Measurements from ENCODE around the gene EIF5. TPM values are rescaled to one million over a fixed set of nuclear protein-coding genes. Genes with fewer than 3 reads are reported as not detected.
A peak's percentile ranks its signal among the peaks of the same experiment; 100 is the strongest.

The EIF5 gene
- total and polyA plus RNA-seq, 2 donors (not counting 3 experiments of a cell fraction or from before 2014, with no cell fraction given) = 175 to 313 TPM

GRCh38 chr14:103385929-103386712 is 52.1 kb downstream of the EIF5 start:
- BruUV-seq (replicated peaks) = TSS peak; percentile 28
- Histone ChIP-seq H3K36me3 (ENCODE audit: control insufficient read depth in 2 of 2, extremely low read depth in 1 of 2, insufficient read depth in 2 of 2, low read length in 2 of 2) (no peaks in the 10 kb centered on the region), H3K4me3 (replicated peaks in 1 of 3; ENCODE audit: insufficient read depth in 1 of 3, low read depth in 1 of 3, low read length in 3 of 3) (peak overlapping the region; percentile 57 to 95 (median 82)), H3K79me2 (ENCODE audit: control insufficient read depth, insufficient read depth, low read length) (peaks cover 55% of the 10 kb centered on the region), H3K27ac (ENCODE audit: insufficient read depth, low read depth, low read length) (peak overlapping the region; percentile 74), H4K20me1 (replicated peaks; ENCODE audit: control insufficient read depth, extremely low read depth, insufficient read depth, low read length) (peaks cover 6% of the 10 kb centered on the region), H3K27me3 (ENCODE audit: control insufficient read depth in 2 of 2, insufficient read depth in 2 of 2, low read length in 2 of 2) (peaks cover 0 to 3% of the 10 kb centered on the region in 2 experiments), H3K4me1 (ENCODE audit: control insufficient read depth, extremely low read depth, insufficient read depth, low read length) (peaks cover 26% of the 10 kb centered on the region), H3K9ac (replicated peaks; ENCODE audit: extremely low read depth, insufficient read depth, low read length) (peak overlapping the region; percentile 88), H3K9me3 (replicated peaks; ENCODE audit: control insufficient read depth, insufficient read depth, low read length) (no peaks in the 10 kb centered on the region), H3K4me2 (ENCODE audit: insufficient read depth, low read length) (peak overlapping the region; percentile 92), H3K9me1 (replicated peaks; ENCODE audit: control insufficient read depth, extremely low read depth, insufficient read depth, low read length) (no peaks in the 10 kb centered on the region), H2AFZ (ENCODE audit: low read depth, low read length) (peak overlapping the region; percentile 81)
- dilution Hi-C loops (cut with MboI; ENCODE audit: extremely low pct_ligation_motif_present, low sequenced_read_pairs) = no loop called here
- DNase-seq (ENCODE audit: low read depth, low spot score) = peak; percentile 44
- ChIA-PET CTCF (interaction anchor here (1.8 kb wide), 1 partner anchor 31 kb away, joined by 4 read pairs; no protein-coding TSS in a partner anchor), POLR2A (interaction anchor here (0.6 kb wide), 1 partner anchor 17 kb away, joined by 3 read pairs; no protein-coding TSS in a partner anchor)
- TF ChIP-seq POLR2AphosphoS5 (IDR thresholded peaks at IDR 0.05; ENCODE audit: insufficient read depth, low read depth, low read length) (no peak), MYC (IDR thresholded peaks at IDR 0.05; ENCODE audit: low read depth, low read length) (no peak), POLR2A (IDR thresholded peaks at IDR 0.05; ENCODE audit: low read depth, low read length) (no peak), FOS (IDR thresholded peaks at IDR 0.05; ENCODE audit: borderline replicate concordance, insufficient read depth, low read length) (no peak), CTCF (IDR thresholded peaks at IDR 0.05; ENCODE audit: extremely low read depth in 1 of 2, insufficient read depth in 1 of 2, low read depth in 1 of 2, low read length in 2 of 2) (no peak), MAX (IDR thresholded peaks at IDR 0.05; ENCODE audit: insufficient read depth, insufficient read length) (no peak), JUN (IDR thresholded peaks at IDR 0.05; ENCODE audit: borderline replicate concordance, insufficient read depth, insufficient read length, low read depth) (no peak), GATA2 (IDR thresholded peaks at IDR 0.05; ENCODE audit: insufficient read depth, insufficient read length, low read depth, low read length) (no peak), EZH2 (IDR thresholded peaks at IDR 0.05; ENCODE audit: borderline replicate concordance, low read depth, low read length, severe bottlenecking) (no peak)
- intact Hi-C loops (cut with micrococcal nuclease) = loop anchor here (1.0 to 10.0 kb wide), 5 partner anchors 14 to 284 kb away; partner anchors contain the start of genes EIF5 and TNFAIP2
- FAIRE-seq = peak; percentile 60

Data from endothelial cell of umbilical vein (primary cell).